IPS-NIHi7 (cell line): ENCODE measurements around the gene SPEN.

Experiments used
- DNase-seq: peaks from one replicate; pipeline ENCODE4 v3.0.0; 2012; ENCODE audit warnings: mixed read lengths; ENCODE audit errors: extremely low spot score

Gene SPEN

DNA sequence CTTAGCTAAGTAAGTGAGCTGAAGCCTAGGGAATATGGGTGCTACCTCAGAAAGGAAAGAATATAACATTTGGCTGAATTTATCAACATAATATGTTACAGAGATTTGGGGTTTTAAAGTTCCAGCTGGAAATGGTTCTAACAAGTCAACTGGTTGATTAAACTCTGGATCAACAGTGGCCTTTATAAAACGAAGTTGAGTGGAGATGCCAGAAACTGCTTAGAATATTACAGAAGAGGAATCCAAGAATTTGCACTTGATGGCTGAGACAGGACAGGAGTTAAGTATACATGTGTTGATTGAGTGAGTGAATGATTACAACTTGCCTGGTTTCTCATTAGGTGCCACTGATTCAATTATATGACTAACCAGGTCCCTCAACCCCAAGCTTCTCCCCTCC is 135.8 kb downstream of the SPEN start:
- no peak for DNase-seq

GRCh38 chr1:15985611-15986297 is 138.2 kb downstream of the SPEN start:
- no peak for DNase-seq

DNA sequence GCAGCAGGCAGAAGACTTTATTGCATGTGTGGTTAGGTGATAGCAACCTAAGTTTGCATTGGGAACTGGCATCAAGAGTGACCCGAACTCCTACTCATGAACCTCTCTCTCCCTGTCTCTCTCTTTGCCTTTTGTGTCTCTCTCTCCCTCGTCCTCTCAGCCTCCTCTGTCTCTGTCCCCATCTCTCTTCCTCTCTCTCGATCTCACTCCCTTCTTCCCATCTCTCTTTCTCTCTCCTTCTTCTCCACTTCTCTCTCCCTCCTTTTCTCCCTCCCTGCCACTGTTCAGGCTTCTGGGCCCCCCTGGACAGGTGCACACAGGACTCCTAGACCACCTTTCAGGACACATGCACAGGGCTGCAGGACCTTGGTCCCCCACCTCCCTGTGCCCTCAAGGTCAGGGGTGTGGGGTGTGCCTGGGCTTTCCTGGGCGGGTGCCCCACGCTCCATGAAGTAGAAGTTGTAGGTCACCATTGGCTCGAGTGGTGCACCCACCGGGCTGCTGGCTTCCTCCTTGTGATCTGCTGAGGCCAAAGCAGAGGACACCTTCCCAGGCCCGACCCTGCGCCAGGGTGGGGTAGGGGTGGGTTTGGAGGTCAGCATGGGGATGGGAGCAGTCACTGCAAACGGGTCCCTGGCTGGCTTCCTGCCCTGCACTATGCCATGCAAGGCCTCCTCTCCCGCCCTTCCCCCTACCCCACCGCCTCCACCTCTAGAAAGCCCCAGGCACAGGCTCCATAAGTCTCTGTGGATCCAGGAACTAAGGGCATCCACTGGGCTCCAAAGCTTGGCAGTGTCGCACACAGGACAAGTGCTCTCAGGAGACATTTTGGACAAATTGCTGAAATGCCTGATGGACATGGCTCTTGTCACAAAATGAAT is 141.6 kb downstream of the SPEN start:
- no peak for DNase-seq

DNA sequence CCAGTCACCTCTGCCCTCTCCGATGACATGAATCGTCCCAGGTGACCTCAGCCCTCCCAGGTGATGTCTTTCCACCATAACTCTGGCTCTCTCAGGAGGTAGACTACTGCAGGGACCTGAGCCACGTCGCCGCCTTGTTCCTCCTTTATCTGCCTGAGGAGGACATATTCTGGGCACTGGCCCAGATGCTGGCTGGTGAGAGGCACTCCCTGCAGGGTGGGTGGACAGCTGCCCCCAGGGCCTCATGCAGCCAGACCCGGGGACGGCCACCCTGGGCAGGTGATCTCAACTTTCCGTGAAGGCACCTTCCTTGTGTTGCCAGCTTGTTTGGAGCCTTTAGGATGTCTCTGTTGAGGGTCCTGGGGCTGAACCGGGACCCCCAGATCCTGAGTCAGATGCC is 142.3 kb downstream of the SPEN start:
- no peak for DNase-seq
